GM13977 (cell line): Measurements from ENCODE around the gene DPH7.

Source experiments
- DNase-seq: peaks from one replicate; pipeline ENCODE4 v3.0.0; 2012; ENCODE audit warnings: low spot score
- in situ Hi-C: fragments of 300-500 bp; cut with MboI; formaldehyde crosslinking; loops from one replicate; pipeline ENCODE4 v1.12.0; 2022; ENCODE audit warnings: low sequenced_read_pairs, low pct_unique_long_range_greater_than_20kb, mixed read lengths, inconsistent platforms; ENCODE audit not compliant: unreplicated experiment
- TF ChIP-seq, protein P1 (sequence below): IDR thresholded peaks from 2 replicates; pipeline ENCODE4 v1.5.1; 2012; ENCODE audit warnings: mild to moderate bottlenecking, control low read depth; ENCODE audit not compliant: insufficient read depth; ENCODE audit errors: extremely low read depth, missing control alignments

Gene DPH7

DNA sequence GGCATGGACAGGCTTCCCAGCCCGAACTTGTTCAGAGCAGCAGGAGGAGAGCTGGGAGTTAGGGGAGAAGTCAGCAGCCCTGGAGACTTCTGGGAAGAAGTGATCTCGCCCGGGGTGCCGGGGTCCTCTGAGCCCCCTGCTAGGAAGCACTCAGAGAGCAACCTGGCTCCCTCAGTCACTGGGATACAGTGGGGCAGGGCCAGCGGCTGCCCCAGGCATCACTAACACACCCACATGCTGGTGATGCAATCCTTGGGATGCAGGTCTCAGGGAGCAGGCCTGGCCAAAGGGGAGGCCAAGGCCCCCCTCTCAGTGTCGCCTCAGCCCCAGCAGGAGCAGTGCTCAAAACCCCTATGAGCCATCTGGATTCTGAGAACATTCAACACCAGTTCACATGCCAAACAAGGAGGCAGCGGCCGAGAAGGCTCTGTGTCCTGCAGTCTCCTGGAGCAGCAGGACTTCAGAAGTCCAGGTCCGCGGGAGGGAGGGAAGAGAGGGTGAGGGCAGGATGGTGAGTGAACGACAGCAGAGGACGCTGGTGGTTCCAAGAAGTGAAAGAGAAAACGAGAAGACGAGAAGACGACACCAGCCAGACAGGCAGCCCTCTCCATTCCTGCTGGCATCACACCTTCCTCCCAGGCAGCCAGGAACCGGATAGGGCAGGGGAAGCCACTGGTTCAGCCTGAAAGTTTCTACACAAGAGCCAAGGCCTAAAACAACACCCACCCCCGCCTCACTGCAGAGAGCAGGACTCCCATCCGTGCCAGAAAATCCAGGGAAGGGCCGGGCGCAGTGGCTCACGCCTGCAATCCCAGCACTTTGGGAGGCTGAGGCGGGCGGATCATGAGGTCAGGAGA, 30.8 kb downstream of the DPH7 start:
- no peak for DNase-seq
- in situ Hi-C loops, result no loop called here
- TF ChIP-seq, protein P1, sequence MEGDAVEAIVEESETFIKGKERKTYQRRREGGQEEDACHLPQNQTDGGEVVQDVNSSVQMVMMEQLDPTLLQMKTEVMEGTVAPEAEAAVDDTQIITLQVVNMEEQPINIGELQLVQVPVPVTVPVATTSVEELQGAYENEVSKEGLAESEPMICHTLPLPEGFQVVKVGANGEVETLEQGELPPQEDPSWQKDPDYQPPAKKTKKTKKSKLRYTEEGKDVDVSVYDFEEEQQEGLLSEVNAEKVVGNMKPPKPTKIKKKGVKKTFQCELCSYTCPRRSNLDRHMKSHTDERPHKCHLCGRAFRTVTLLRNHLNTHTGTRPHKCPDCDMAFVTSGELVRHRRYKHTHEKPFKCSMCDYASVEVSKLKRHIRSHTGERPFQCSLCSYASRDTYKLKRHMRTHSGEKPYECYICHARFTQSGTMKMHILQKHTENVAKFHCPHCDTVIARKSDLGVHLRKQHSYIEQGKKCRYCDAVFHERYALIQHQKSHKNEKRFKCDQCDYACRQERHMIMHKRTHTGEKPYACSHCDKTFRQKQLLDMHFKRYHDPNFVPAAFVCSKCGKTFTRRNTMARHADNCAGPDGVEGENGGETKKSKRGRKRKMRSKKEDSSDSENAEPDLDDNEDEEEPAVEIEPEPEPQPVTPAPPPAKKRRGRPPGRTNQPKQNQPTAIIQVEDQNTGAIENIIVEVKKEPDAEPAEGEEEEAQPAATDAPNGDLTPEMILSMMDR, result no peak

DNA sequence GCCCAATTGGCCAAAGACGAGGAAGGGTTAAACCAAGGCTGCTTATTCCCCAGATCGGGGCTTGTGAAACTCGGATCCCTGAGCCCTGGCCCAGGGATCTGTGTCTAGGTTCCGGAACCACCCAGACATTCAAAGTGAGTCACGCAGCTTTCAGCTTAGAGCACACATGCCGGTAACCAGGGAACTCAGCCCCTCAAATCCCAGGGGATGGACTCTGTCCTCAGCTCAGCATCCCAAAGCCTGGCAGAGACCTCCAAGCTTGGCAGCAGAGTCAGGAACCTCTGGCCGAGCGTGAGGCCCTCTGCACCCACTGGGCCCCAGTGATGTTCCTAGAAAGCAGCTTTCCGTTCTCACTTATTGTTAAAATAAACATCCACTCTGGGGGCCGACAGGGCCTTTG, 33.6 kb downstream of the DPH7 start:
- DNase-seq, result no peak
- in situ Hi-C loops, result no loop called here

DNA sequence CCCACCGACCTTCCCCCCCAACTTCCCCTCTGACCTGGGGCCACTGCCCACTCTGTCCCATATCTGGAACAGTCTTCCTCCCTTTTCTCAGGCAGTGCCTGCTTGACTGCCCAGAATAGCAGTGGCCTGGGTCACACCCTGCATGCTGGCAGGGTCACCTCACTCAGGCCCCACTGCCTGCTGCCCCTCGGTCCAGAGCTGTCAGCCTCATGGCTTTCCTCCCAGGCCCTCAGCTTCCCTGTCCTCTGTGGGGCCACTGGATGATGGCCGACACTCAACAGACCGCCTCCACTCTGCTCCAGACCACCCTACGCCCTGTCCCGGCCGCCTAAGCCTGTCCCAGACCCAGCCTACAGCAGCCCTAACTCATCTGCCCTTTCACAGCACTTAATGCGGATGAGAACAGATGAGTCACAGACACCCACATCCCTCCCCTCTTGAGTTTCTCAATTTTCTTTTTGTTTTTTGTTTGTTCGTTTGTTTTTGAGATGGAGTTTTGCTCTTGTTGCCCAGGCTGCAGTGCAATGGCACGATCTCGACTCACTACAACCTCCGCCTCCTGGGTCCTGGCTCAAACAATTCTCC, 34.5 kb downstream of the DPH7 start:
- TF ChIP-seq, protein P1, result no peak
- no peak for DNase-seq

More for the DNA sequence above, 33.6 kb downstream of the DPH7 start:
- TF ChIP-seq, protein P1, result no peak

DNA sequence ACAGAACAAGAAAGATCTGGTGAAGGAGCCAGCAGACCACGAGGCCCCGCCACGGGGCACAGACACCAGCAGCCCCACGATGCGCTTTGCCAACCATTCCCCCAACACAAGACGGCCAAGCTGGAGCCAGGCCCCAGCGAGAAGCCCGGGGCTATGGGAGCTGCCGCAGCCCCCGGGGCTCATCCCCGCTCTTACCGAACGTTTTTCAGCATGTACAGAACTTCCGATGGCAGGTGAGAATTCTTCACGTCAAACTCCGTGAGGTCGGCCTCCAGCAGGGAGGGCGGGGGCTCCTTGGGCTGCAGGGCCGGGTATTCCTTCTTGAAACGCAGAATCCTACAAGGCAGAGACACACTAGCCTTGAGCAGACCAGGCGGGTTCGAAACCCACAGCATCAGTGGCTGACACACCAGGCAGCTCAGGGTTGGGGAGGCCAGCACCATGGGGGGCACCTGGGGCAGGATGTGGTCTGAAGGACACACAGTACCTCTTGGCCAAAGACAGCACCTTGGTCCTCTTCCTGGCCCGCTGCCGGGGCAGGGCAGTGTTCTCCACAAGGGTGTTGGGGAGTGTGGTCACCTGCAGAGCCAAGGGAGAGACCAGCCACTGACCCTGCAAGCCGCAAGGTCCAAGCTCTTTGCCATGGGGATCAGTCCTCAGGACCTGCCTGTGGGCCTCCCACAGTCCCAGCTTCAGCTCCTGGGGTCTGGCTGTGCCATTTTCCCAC, 35.3 kb downstream of the DPH7 start:
- no peak for DNase-seq
- TF ChIP-seq, protein P1, result no peak
- in situ Hi-C loops, result no loop called here

More for the DNA sequence above, 34.5 kb downstream of the DPH7 start:
- in situ Hi-C loops, result no loop called here

DNA sequence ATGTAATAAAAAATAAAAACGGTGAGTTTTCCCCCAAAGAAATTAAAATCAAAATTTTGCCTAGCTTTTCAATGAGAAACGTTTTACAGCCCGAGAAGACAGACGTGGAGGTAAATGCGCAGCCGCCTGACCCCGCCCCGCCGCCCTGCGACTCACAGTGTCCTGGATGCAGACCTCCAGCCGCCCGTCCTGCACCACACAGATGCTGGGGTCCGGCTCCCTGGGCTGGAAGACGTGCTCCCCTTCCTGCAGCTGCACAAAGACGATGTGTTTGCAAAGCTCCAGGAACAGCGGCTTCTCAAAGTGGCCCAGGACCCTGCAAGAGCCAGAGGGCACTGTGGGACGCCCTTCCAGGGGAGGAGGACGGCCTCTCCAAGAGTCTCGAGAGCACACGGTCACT, 36.2 kb downstream of the DPH7 start:
- in situ Hi-C loops, result no loop called here
- TF ChIP-seq, protein P1, result no peak
- no peak for DNase-seq

DNA sequence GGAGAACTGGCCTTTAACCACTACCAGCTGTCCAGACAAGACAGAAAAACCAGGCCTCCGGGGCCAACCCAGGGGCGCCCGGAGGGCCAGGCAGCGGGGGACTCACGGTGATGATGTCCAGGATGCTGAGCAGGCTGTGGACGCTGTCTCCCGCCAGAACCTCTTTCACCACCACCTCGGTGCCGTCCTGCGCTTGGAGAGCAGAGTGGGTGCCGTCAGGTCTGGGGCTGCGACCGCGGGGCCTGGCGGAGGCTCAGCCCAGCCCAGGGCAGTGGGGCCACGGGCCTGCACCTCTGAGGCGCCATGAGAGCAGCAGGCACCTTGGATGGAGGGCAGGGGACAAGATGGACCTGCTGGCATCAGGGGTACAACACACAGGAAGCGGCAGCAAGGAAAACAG, 38.2 kb downstream of the DPH7 start:
- in situ Hi-C loops, result no loop called here
- DNase-seq, result no peak
- TF ChIP-seq, protein P1, result no peak
